VCaP (cell line): ENCODE data around the gene PAFAH2.
"Not testable (repeated sequence)": the region's sequence is repeated elsewhere in the genome, so short reads cannot be mapped to it uniquely, and the experiment has no call there.

Source experiments
- H3K27ac ChIP-seq: fragments of 450-650 bp; 2 replicates; pipeline ENCODE4 v1.5.1; 2017
- TF ChIP-seq, protein P1 (sequence below): fragments of 450-650 bp; conservative IDR thresholded peaks from 2 replicates; pipeline ENCODE4 v1.5.1; 2017; ENCODE audit warnings: mild to moderate bottlenecking, moderate library complexity

PAFAH2 gene

DNA sequence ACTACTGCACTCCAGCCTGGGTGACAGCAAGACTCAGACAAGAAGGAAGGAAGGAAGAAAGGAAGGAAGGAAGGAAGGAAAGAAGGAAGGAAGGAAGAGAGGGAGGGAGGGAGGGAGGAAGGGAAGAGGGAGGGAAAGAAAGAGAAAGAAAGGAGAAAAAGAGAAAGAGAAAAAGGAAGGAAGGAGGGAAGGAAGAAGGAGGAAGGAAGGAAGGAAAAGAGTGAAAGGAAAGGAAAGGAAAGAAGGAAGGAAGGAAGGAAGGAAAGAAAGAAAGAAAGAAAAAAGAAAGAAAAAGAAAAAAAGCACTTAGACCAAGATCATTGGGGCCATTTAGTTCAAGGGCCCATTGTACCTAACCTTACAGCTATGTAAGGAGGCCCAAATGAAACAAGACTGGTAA is 42.3 kb downstream of the PAFAH2 start:
- TF ChIP-seq, protein P1, sequence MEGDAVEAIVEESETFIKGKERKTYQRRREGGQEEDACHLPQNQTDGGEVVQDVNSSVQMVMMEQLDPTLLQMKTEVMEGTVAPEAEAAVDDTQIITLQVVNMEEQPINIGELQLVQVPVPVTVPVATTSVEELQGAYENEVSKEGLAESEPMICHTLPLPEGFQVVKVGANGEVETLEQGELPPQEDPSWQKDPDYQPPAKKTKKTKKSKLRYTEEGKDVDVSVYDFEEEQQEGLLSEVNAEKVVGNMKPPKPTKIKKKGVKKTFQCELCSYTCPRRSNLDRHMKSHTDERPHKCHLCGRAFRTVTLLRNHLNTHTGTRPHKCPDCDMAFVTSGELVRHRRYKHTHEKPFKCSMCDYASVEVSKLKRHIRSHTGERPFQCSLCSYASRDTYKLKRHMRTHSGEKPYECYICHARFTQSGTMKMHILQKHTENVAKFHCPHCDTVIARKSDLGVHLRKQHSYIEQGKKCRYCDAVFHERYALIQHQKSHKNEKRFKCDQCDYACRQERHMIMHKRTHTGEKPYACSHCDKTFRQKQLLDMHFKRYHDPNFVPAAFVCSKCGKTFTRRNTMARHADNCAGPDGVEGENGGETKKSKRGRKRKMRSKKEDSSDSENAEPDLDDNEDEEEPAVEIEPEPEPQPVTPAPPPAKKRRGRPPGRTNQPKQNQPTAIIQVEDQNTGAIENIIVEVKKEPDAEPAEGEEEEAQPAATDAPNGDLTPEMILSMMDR, result no peak
- no peak overlapping the region for H3K27ac ChIP-seq

DNA sequence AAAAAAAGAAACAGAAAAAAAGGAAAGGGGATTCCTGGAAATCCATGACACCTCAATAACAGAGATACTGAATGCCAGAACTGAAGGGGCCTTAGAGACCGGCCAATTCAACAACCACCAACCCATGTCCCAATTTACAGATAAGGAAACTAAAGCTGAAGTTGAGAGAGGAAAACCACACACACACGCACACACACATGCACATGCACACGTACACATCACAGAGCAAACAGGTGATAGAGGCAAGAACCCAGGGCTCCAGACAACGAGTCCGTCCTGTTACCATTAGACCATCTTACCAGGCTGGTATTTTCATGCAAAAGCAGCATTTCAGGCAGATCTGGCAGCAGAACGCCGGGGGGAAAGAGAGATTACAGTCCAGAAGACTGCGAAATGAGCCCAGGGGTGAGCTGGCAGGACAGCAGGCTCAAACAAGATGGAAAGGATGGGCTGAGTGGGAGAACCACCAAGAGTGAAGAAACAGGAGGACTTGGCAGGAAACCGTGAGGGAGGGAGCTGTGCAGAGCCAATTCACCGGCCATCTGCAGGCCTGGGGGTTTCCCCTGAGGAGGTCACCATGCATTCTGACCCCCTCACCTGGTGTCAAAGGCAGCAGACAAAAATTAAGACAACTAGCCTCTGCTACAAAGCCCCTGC is 43.5 kb downstream of the PAFAH2 start:
- TF ChIP-seq, protein P1, result no peak
- no peak overlapping the region for H3K27ac ChIP-seq

DNA sequence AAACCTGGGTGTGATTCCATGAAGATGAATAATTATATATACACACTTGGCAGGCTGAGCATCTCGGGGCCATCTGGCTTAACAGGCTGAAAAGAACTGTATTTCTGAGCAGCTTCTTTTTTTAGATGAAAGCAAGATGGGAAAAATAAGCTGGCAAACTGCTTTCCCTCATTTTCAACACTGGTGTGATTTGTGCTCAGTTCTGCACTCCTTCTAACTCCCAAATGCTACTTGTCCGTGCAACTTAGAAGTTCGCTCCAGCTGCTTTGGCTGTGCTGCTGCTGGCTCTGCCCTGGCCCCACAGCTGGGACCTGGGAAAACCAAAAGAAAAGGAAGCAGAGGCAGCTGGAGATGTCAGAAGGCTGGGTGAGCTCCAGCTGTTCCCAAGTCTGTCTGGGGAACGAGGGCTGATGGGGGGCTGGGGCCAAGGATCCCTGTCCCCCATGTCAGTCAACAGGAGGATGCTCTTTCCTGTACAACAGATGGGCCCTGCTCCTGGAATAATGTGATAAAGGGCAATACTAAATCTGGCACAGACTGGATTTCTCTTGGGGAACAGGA is 44.9 kb downstream of the PAFAH2 start:
- no peak overlapping the region for H3K27ac ChIP-seq

DNA sequence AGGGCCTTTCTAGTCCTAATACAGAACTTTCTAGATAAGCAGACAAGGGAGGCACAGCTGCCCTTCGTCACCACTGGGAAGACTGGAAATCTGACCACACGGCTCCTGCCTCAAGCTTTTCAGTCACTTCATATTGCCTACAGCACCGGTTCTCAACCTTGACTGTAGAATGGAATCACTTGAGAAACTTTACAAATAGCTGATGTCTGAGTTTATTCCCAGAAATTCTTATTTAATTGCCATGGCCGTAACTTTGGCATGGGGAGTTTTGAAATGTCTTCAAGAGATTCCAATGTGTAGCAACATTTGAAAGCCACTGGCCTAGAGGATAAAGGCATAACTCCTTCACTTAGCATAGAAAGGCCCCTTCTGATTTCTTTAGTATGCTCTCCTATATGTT is 49.2 kb downstream of the PAFAH2 start:
- TF ChIP-seq, protein P1, result no peak
- H3K27ac ChIP-seq, result no peak overlapping the region

More for the DNA sequence above, 44.9 kb downstream of the PAFAH2 start:
- TF ChIP-seq, protein P1, result no peak

DNA sequence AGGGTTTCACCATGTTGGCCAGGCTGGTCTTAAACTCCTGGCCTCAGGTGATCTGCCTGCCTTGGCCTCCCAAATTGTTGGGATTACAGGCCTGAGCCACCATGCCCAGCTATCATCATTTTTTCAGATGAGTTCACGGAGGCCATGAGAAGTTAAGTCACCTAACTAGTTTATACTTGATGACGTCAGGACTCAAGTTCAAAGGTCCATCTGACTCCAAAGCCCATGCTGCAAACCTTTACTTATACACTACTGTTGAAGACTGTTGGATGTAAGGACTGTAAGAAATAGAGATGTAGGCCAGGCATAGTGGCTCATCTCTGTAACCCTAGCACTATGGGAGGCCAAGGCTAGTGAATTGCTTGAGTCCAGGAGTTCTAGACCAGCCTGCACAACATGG is 50.8 kb downstream of the PAFAH2 start:
- TF ChIP-seq, protein P1, result no peak
- no peak overlapping the region for H3K27ac ChIP-seq

DNA sequence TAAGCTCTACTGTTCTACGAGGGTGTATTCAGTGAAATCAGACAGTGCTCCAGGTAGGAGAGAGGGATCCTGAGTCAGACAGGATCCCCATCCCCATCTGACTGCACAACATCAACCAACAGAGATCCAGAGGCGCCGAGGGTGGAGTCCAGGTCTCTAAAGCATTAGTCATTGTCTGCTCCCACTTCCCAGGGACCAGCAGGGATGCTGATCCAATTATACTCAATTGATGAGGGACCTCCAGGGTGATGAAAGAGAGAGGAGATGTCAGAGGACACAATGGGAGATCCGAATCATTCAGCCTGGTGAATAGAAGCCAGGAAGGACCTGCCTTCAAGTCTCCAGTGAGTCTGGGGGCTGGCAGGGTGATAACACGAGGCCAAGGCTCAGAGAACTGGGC is 52.1 kb downstream of the PAFAH2 start:
- TF ChIP-seq, protein P1, result no peak
- H3K27ac ChIP-seq, result no peak overlapping the region

DNA sequence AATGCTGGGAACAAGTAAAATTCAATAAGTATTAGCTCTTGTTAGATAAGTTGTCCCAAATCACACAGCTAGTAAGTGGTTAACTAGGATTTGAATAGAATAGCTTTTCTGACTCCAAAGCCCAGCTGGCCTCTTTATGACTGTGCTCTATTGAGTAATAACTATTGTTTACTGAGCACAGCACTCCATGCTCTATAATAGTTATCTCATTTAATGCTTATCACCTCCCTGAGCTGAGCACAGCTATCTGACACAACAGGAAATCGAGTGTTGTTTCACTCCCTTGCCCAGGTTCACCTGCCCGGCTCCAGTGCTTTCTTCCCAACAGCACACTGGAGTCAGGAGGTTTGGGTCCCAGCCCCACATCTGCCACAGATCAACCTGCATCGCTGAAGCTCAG is 52.9 kb downstream of the PAFAH2 start:
- H3K27ac ChIP-seq, result no peak overlapping the region
- TF ChIP-seq, protein P1, result no peak

DNA sequence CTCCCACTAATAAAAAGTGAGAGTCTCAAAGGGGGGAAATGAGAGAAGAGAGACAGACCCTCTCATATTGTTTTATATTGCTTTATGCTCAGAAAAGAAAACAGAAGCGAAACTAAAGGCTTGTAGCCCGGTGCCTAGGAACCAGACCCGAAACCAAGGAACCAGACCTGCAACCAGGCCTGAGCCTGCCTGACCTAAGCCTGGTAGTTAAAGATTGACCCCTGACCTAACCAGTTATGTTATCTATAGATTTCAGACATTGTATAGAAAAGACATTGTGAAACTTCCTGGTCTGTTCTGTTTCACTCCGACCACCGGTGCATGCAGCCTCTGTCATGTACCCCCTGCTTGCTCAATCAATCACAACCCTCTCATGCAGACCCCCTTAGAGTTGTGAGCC is 54.4 kb downstream of the PAFAH2 start:
- H3K27ac ChIP-seq, result not testable (repeated sequence)
